Inferior parietal cortex (tissue), 1 donor: ENCODE measurements around the gene CDC42EP4.
"Not testable (repeated sequence)": the region's sequence is repeated elsewhere in the genome, so short reads cannot be mapped to it uniquely, and the experiment has no call there.

Experiments
- DNase-seq: peaks from one replicate; pipeline ENCODE4 v3.0.0-alpha.2; 2016; ENCODE audit errors: extremely low spot score

CDC42EP4 gene

GRCh38 chr17:73279704-73280103 lies 32.1 kb downstream of the CDC42EP4 start:
- DNase-seq = no peak

- DNase-seq = no peak
These were observed 33.0 kb downstream of the CDC42EP4 start for GRCh38 chr17:73278465-73279453.

- no peak for DNase-seq
These were observed 33.7 kb downstream of the CDC42EP4 start for GRCh38 chr17:73278049-73278464.

- no peak for DNase-seq
These were observed 37.3 kb downstream of the CDC42EP4 start for GRCh38 chr17:73274490-73274889.

GRCh38 chr17:73272906-73273218 lies 38.9 kb downstream of the CDC42EP4 start:
- peak; percentile 59 for DNase-seq

- DNase-seq = no peak
These were observed 40.7 kb downstream of the CDC42EP4 start for GRCh38 chr17:73271072-73271471.

GRCh38 chr17:73269791-73270190 lies 42.0 kb downstream of the CDC42EP4 start:
- no peak for DNase-seq

GRCh38 chr17:73269329-73269615 lies 42.5 kb downstream of the CDC42EP4 start:
- DNase-seq = no peak

GRCh38 chr17:73268582-73269328 lies 43.0 kb downstream of the CDC42EP4 start:
- no peak for DNase-seq

GRCh38 chr17:73267648-73268537 lies 43.9 kb downstream of the CDC42EP4 start:
- peak; percentile 72 for DNase-seq

GRCh38 chr17:73266796-73267195 lies 45.0 kb downstream of the CDC42EP4 start:
- DNase-seq = no peak

- DNase-seq = no peak
These were observed 45.9 kb downstream of the CDC42EP4 start for GRCh38 chr17:73265646-73266640.

- not testable (repeated sequence) for DNase-seq
These were observed 47.4 kb downstream of the CDC42EP4 start for GRCh38 chr17:73264448-73264847.

GRCh38 chr17:73262676-73263642 lies 48.8 kb downstream of the CDC42EP4 start:
- no peak for DNase-seq

- DNase-seq = peak; percentile 61
These were observed 49.7 kb downstream of the CDC42EP4 start for GRCh38 chr17:73261952-73262675.

GRCh38 chr17:73261617-73261951 lies 50.2 kb downstream of the CDC42EP4 start, which contains the start of gene CPSF4L:
CPSF4L (minus strand) TSS chr17:73261880; CDS start chr17:73261818, 62 bp downstream.
- no peak for DNase-seq

GRCh38 chr17:73257516-73257915 lies 54.3 kb downstream of the CDC42EP4 start:
- no peak for DNase-seq

- no peak for DNase-seq
These were observed 55.6 kb downstream of the CDC42EP4 start for GRCh38 chr17:73256220-73256619.

- peak; percentile 80 for DNase-seq
These were observed 56.1 kb downstream of the CDC42EP4 start for GRCh38 chr17:73255671-73256181.
